GM19023 (cell line): Measurements from ENCODE around the gene PAX5.

Experiments
- ATAC-seq: cut with Tn5 transposase; IDR thresholded peaks from one replicate; pipeline ENCODE4 v1.9.1; 2021; ENCODE audit warnings: mild to moderate bottlenecking, moderate library complexity; ENCODE audit not compliant: unreplicated experiment

PAX5 gene

GRCh38 chr9:36817160-36817834 is 216.8 kb downstream of the PAX5 start:
- ATAC-seq: no peak

DNA sequence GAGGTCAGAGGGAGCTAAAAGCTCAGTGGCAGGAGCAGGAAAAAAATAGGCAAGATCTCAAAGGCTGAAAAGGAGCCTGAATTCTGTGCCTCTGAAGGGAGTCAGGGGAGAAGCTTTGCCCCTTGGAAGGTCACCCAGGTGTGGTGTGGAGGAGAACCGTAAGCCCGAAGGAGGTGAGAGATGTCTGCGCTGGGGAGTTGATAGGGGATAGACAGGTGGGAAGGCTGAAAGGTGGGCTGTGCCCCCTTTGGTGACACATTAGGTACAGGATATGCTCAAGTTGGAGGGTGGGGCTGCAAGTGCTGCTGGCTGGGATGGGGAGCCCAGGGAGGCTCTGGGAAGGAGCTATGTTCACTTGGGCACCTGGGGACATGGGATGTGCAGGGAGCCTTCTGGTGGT is 217.7 kb downstream of the PAX5 start:
- ATAC-seq: no peak

GRCh38 chr9:36815566-36816348 is 218.3 kb downstream of the PAX5 start:
- no peak for ATAC-seq

GRCh38 chr9:36815023-36815422 is 219.0 kb downstream of the PAX5 start:
- ATAC-seq: no peak

- no peak for ATAC-seq
Observed at GRCh38 chr9:36813154-36813553, 220.9 kb downstream of the PAX5 start.

- ATAC-seq: no peak
Observed at GRCh38 chr9:36812556-36812955, 221.5 kb downstream of the PAX5 start.

DNA sequence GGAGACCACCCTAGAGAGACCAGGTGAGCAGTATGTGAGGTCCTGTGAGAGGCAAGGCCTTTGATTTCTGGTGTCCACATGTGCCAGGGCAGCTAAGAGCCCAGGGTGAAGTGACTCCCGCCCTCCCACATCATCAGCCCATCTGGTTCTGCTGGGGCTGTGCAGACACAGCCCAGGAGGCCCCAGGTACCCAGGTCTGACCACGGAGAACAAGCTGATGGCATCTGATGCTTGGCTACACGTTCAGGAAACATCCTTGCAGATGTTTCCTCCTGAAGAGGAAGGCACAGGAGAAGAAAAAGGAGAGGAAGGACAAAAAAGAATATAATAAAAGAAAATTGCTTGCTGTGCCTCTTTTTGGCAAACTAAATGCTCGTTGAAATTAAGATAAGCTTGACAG is 225.8 kb downstream of the PAX5 start:
- ATAC-seq: no peak

DNA sequence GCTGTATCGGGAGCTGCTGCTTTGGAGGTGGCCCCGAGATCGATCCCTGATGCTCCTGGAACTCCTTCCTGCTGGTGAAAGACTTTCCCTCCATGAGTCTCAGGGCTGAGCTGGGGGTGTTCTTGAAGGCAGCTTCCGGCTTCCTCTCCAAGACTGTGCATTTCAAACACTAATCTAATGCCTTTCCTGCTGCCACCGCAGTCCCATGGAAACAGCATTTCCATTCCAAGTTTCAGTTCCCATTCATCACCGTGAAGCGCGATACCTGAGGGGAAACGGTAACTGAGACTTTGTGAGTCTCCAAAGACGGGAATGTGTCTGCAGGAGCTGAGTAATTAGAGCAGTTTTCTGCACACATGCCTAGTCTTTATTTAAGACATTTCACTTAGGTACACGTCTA is 230.1 kb downstream of the PAX5 start:
- no peak for ATAC-seq

GRCh38 chr9:36802201-36802920 is 231.7 kb downstream of the PAX5 start:
- ATAC-seq: no peak

DNA sequence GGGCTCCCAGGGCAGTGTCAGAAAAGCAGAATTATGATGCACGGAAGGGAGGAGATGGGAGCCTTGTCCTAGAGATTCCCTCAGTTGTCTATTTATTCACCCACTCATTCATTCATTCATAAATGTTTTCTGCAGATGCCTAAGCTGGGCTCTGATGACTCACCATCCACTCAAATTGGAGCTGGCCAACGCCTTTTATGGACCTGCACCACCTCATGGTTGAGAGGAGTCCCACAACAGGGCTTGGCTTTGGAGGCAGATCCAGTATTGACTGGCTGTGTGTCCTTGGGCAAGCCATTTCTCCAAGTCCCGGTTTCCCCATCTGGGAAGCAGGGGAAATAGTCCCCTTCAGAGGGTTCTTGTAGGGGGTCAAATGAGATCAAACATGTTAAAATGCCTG is 233.6 kb downstream of the PAX5 start:
- ATAC-seq: no peak

GRCh38 chr9:36798350-36799065 is 235.6 kb downstream of the PAX5 start:
- no peak for ATAC-seq

GRCh38 chr9:36797471-36798220 is 236.4 kb downstream of the PAX5 start:
- no peak for ATAC-seq

- ATAC-seq: no peak
Observed at GRCh38 chr9:36796671-36797419, 237.2 kb downstream of the PAX5 start.

DNA sequence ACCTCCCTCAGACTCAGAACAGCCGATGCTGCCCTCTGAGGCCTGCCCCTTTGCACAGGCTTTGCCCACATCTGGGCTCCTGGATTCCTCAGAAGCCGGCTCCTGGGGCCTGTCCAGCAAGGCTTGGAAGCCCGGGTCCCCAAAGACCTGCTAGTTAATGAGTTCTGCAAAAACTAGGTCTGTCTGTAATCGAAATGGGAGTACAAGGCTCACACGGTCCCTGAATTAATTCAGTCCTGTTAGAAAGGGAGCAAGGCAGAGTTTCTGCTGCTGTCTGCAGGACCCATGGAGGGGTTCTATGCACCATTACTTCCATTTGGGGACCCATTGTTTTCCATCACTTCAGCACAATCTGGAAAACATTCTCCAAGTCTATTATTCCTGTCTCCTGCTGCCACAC is 239.6 kb downstream of the PAX5 start:
- ATAC-seq: no peak

DNA sequence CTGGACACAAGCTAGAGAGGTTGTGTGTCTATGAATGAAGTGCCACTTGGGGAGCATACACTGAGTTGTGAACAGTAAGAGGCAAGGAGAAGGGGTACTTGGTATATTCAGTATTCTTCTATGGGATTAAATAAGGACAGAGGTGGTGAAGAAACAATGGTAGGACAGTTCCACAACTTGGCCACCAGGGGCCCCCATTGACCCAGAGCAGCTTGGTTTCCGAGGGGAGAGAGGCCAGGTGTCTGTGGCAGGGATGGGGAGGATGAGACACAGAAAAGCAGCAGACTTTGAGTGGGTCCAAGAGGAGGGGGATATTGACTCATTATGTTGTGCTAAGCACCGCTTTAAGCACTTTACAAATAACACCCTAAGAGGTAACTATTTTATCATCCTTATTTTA is 240.8 kb downstream of the PAX5 start:
- ATAC-seq: no peak

DNA sequence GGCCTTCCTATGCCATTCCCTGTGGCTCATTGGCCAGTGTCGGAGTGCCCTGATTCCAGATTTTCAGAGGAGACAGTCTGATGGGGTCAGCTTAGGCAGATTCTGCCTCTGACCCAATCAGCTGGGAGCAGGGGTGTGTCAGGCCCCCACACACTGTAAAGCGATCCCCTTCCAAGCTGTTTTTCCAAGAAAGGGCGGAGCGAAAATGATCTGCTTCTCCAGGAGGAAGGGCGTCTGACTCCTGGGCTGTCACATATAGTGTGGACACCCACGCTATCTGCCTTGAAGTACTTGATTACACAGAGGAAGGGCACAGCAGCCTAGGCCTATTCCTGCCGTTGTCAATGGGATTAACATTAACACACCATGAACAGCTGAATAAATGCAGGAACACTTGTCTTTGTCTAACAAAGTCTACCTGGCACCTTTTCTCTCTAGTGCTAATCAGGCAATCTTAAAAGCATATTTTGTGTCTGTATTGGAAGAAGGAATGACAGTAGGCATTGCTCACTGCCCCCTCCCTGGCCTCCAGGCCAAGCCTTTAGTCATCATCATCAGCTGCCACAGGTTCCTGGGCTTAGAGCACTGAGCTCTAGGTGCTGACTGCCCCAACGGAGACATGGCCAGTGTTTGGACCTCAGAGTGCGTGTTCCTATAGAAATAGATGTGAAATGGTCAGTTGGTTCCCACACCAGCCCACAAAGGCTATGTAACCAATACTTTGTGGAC is 242.7 kb downstream of the PAX5 start:
- ATAC-seq: no peak

GRCh38 chr9:36789886-36790285 is 244.2 kb downstream of the PAX5 start:
- ATAC-seq: no peak

DNA sequence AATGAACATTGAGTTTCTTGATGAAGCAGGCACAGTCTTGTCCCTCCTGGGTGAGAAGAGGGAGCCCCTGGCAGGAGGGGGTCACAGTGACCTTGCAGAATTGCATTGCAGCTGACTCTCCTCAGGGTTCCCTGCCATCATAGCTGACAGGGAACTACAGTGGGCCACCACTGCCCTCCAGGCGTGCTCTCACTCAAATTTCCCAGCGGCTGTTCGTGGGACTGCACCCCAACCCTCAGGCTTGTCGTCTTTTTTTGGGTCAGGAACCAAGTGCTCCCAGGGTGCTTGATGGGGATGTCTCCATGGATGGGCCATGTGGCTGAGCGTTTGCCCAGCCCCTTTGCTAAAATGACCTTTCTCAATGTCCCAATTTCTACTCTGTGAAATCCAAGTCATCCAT is 245.5 kb downstream of the PAX5 start:
- ATAC-seq: no peak

DNA sequence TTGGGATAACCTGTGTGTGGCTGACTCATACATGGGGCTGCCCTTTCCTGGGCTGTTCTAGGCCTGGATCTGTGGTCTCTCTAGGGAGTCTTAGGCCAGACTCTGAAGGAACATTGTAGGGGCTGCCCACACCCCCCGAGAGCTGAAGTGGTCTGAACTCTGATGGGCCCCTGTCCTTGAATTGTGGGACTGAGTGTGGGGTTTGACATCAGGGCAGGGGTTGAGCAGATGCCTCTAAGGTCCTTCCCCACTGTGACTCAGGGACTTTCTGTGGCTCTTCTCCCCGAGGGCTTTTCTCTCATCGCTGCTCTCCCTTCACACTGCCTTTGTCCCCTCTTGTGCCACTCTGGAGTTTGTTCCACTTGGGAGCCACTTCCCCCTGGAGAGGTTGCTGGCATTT is 246.4 kb downstream of the PAX5 start:
- no peak for ATAC-seq
